Brain microvascular endothelial cell (primary cell): Measurements from ENCODE around the gene IL4R.

ENCODE experiments used
- DNase-seq: peaks from one replicate; pipeline ENCODE4 v3.0.0-alpha.2; 2020
- H3K27ac ChIP-seq: fragments of 250-450 bp; sonication (Bioruptor Pico); 2 replicates; pipeline ENCODE4 v1.5.1; 2020; ENCODE audit warnings: mild to moderate bottlenecking, moderate library complexity
- H3K27me3 ChIP-seq: fragments of 250-450 bp; sonication (Bioruptor Pico); replicated peaks from 2 replicates; pipeline ENCODE4 v1.5.1; 2020; ENCODE audit warnings: mild to moderate bottlenecking
- H3K36me3 ChIP-seq: fragments of 250-450 bp; sonication (Bioruptor Pico); replicated peaks from 2 replicates; pipeline ENCODE4 v1.5.1; 2020; ENCODE audit warnings: mild to moderate bottlenecking
- H3K4me3 ChIP-seq: 2 replicates; pipeline ENCODE4 v1.5.1; 2011; ENCODE audit warnings: low read depth, mild to moderate bottlenecking, control low read depth, low read length, moderate library complexity
- CTCF ChIP-seq: IDR thresholded peaks from 2 replicates; pipeline ENCODE4 v1.5.1; 2011; ENCODE audit warnings: low read depth, mild to moderate bottlenecking, moderate library complexity, low read length, control low read depth, inconsistent platforms; ENCODE audit errors: missing control alignments
- in situ Hi-C: cut with HindIII; loops from 2 replicates; pipeline ENCODE4 v1.10.0; 2017; ENCODE audit warnings: low sequenced_read_pairs, low pct_ligation_motif_present

IL4R gene

GRCh38 chr16:27291722-27292240 is 22.0 kb upstream of the IL4R start:
- H3K4me3 ChIP-seq = no peak overlapping the region
- no peak overlapping the region for H3K27ac ChIP-seq
- no peak for DNase-seq
- in situ Hi-C loops = no loop called here
- H3K27me3 ChIP-seq = no peaks in the 10 kb centered on the region
- no peaks in the 10 kb centered on the region for H3K36me3 ChIP-seq
- TF ChIP-seq CTCF = no peak

DNA sequence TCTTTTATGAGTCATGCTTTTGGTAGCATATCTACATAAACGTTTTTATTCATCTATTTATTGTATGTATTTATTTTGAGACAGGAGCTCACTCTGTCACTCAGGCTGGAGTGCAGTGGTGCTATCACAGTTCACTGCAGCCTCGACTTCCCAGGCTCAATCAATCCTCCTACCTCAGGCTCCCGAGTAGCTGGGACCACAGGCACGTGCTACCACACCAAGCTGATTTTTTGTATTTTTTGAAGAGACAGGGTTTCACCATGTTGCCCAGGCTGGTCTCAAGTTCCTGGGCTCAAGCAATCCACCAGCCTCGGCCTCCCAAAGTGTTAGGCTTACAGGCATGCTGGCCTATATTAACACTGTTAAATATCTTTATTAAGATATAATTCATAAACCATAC is 20.4 kb upstream of the IL4R start:
- Histone ChIP-seq H3K27me3 (no peaks in the 10 kb centered on the region), H3K27ac (no peak overlapping the region), H3K4me3 (no peak overlapping the region), H3K36me3 (no peaks in the 10 kb centered on the region)
- TF ChIP-seq CTCF = no peak
- no peak for DNase-seq
- in situ Hi-C loops = no loop called here

- H3K4me3 ChIP-seq = no peak overlapping the region
- H3K27ac ChIP-seq = no peak overlapping the region
- H3K27me3 ChIP-seq = no peaks in the 10 kb centered on the region
- TF ChIP-seq CTCF = no peak
- in situ Hi-C loops = no loop called here
- H3K36me3 ChIP-seq = no peaks in the 10 kb centered on the region
- no peak for DNase-seq
Observed at GRCh38 chr16:27298132-27298531, 15.6 kb upstream of the IL4R start.

DNA sequence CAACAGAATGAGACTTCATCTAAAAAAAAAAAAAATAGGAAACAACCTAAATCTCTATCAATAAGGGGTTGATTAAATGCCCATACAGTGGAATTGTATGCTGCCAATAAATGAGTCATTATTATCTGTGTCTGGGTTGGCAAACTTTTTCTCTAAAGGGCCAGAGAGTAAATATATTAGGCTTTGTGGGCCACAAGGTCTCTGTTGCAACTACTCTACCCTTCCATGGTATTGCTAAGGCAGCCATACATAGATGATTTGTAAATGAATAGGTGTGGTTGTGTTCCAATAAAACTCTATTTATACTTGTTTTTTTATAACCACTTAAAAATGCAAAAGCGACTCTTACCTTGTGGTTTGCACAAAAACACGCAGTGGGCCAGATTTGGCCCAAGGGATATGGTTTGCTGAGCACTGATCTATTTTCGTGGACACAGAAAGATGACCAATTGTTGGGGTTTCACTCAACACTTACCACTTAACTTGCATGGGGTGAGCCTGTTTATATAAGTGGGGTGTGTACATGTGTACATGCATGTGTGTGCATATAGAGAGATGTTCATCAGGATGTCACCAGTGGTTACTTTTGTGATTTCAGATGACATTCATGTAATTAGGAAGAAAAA is 12.4 kb upstream of the IL4R start:
- H3K27me3 ChIP-seq = no peaks in the 10 kb centered on the region
- H3K4me3 ChIP-seq = no peak overlapping the region
- in situ Hi-C loops = no loop called here
- TF ChIP-seq CTCF = no peak
- no peak overlapping the region for H3K27ac ChIP-seq
- no peak for DNase-seq
- H3K36me3 ChIP-seq = no peaks in the 10 kb centered on the region

GRCh38 chr16:27302126-27302525 is 11.6 kb upstream of the IL4R start:
- Histone ChIP-seq H3K27ac (no peak overlapping the region), H3K27me3 (no peaks in the 10 kb centered on the region), H3K36me3 (no peaks in the 10 kb centered on the region), H3K4me3 (no peak overlapping the region)
- no peak for TF ChIP-seq CTCF
- DNase-seq = no peak
- in situ Hi-C loops = no loop called here
